ENCODE results near the gene XRCC4. TPM values are rescaled to one million over a fixed set of nuclear protein-coding genes. Genes with fewer than 3 reads are reported as not detected.

The XRCC4 gene
- total RNA-seq, 2 donors from 2014 or later = 12.3 to 13.4 TPM

DNA sequence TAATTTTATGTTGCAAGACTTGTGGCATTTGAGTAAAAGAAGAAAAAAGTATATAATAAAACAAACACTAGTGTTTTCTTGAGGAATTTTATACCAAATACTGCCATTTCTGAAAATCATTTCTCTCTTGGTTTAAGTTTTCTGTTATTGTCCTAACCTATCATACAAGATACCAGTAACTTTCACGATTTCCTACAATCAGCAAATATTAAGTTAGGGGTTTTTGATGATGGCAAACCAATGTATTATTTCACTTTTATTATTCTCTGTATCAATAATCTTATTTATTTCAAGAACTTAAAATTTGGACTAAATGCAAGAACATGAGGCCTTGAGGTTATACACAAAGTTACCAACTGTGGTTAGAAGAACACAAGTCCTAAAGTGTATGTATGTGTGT is 285.2 kb downstream of the XRCC4 start:
- no peaks in the 10 kb centered on the region for H3K27me3 Mint-ChIP-seq (ENCODE audit: low read depth)
- H3K27ac Mint-ChIP-seq = no peak overlapping the region
- DNase-seq = no peak
- H3K4me1 Mint-ChIP-seq (ENCODE audit: low read depth) = no peaks in the 10 kb centered on the region
- H3K36me3 Mint-ChIP-seq (ENCODE audit: insufficient read depth in 2 of 2) = no peaks in the 10 kb centered on the region
- H3K4me3 Mint-ChIP-seq = no peak overlapping the region
- H3K9me3 Mint-ChIP-seq = peaks cover 0 to 4% of the 10 kb centered on the region in 2 donors
- ATAC-seq (replicated peaks in 1 of 2) = no peak

- no peaks in the 10 kb centered on the region for H3K4me1 Mint-ChIP-seq (ENCODE audit: low read depth)
- no peaks in the 10 kb centered on the region for H3K27me3 Mint-ChIP-seq (ENCODE audit: low read depth)
- no peak overlapping the region for H3K4me3 Mint-ChIP-seq
- H3K9me3 Mint-ChIP-seq = peaks cover 0 to 4% of the 10 kb centered on the region in 2 donors
- no peak for ATAC-seq (replicated peaks in 1 of 2)
- H3K27ac Mint-ChIP-seq = no peak overlapping the region
- DNase-seq = no peak
- no peaks in the 10 kb centered on the region for H3K36me3 Mint-ChIP-seq (ENCODE audit: insufficient read depth in 2 of 2)
Observed at GRCh38 chr5:83363111-83363885, 286.0 kb downstream of the XRCC4 start.

- Mint-ChIP-seq H3K36me3 (ENCODE audit: insufficient read depth in 2 of 2) (no peaks in the 10 kb centered on the region), H3K27ac (no peak overlapping the region), H3K4me1 (ENCODE audit: low read depth) (no peaks in the 10 kb centered on the region), H3K9me3 (peaks cover 0 to 4% of the 10 kb centered on the region in 2 donors), H3K4me3 (no peak overlapping the region), H3K27me3 (ENCODE audit: low read depth) (no peaks in the 10 kb centered on the region)
- DNase-seq (no peak), ATAC-seq (replicated peaks in 1 of 2) (no peak)
Observed at GRCh38 chr5:83363886-83364275, 286.5 kb downstream of the XRCC4 start.

GRCh38 chr5:83364312-83365299 is 287.3 kb downstream of the XRCC4 start:
- no peak overlapping the region for H3K27ac Mint-ChIP-seq
- H3K4me3 Mint-ChIP-seq = no peak overlapping the region
- peaks cover 0 to 4% of the 10 kb centered on the region in 2 donors for H3K9me3 Mint-ChIP-seq
- H3K4me1 Mint-ChIP-seq (ENCODE audit: low read depth) = no peaks in the 10 kb centered on the region
- DNase-seq = no peak
- no peaks in the 10 kb centered on the region for H3K27me3 Mint-ChIP-seq (ENCODE audit: low read depth)
- no peak for ATAC-seq (replicated peaks in 1 of 2)
- no peaks in the 10 kb centered on the region for H3K36me3 Mint-ChIP-seq (ENCODE audit: insufficient read depth in 2 of 2)

- H3K4me1 Mint-ChIP-seq (ENCODE audit: low read depth) = no peaks in the 10 kb centered on the region
- DNase-seq = no peak
- no peaks in the 10 kb centered on the region for H3K27me3 Mint-ChIP-seq (ENCODE audit: low read depth)
- H3K27ac Mint-ChIP-seq = no peak overlapping the region
- H3K4me3 Mint-ChIP-seq = no peak overlapping the region
- no peaks in the 10 kb centered on the region for H3K36me3 Mint-ChIP-seq (ENCODE audit: insufficient read depth in 2 of 2)
- ATAC-seq (replicated peaks in 1 of 2) = no peak
- H3K9me3 Mint-ChIP-seq = no peaks in the 10 kb centered on the region
Observed at GRCh38 chr5:83368319-83368718, 291.0 kb downstream of the XRCC4 start.

- no peaks in the 10 kb centered on the region for H3K36me3 Mint-ChIP-seq (ENCODE audit: insufficient read depth in 2 of 2)
- ATAC-seq (replicated peaks in 1 of 2) (no peak), DNase-seq (no peak)
- no peaks in the 10 kb centered on the region for H3K4me1 Mint-ChIP-seq (ENCODE audit: low read depth)
- H3K27me3 Mint-ChIP-seq (ENCODE audit: low read depth) = no peaks in the 10 kb centered on the region
- H3K27ac Mint-ChIP-seq = no peak overlapping the region
- no peak overlapping the region for H3K4me3 Mint-ChIP-seq
- H3K9me3 Mint-ChIP-seq = no peaks in the 10 kb centered on the region
Observed at GRCh38 chr5:83368835-83369234, 291.5 kb downstream of the XRCC4 start.

DNA sequence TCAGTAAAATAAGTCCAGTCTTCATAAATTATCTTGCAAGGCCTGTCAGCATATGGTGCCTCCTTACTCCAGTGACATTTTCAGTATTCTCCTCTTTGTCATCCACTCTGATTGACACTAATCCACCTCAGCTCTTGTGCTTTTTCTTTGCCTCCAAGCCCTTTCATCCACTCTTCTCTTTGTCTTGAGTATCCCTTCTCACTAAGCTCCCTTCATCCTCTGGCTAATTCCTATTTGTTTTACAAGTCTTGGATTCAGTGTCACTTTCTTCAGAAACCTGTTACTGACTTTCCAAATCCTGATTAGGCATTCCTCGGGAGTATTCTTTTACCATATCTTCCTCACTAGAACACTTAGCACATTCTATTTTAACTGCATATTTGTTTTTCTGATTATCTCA is 293.6 kb downstream of the XRCC4 start:
- Mint-ChIP-seq H3K27me3 (ENCODE audit: low read depth) (no peaks in the 10 kb centered on the region), H3K4me1 (ENCODE audit: low read depth) (no peaks in the 10 kb centered on the region), H3K4me3 (no peak overlapping the region), H3K36me3 (ENCODE audit: insufficient read depth in 2 of 2) (no peaks in the 10 kb centered on the region), H3K27ac (no peak overlapping the region), H3K9me3 (no peaks in the 10 kb centered on the region)
- DNase-seq (no peak), ATAC-seq (replicated peaks in 1 of 2) (no peak)

GRCh38 chr5:83371726-83372125 is 294.4 kb downstream of the XRCC4 start:
- Mint-ChIP-seq H3K4me3 (no peak overlapping the region), H3K27me3 (ENCODE audit: low read depth) (no peaks in the 10 kb centered on the region), H3K9me3 (no peaks in the 10 kb centered on the region), H3K36me3 (ENCODE audit: insufficient read depth in 2 of 2) (no peaks in the 10 kb centered on the region), H3K4me1 (ENCODE audit: low read depth) (no peaks in the 10 kb centered on the region), H3K27ac (no peak overlapping the region)
- DNase-seq (no peak), ATAC-seq (replicated peaks in 1 of 2) (no peak)

DNA sequence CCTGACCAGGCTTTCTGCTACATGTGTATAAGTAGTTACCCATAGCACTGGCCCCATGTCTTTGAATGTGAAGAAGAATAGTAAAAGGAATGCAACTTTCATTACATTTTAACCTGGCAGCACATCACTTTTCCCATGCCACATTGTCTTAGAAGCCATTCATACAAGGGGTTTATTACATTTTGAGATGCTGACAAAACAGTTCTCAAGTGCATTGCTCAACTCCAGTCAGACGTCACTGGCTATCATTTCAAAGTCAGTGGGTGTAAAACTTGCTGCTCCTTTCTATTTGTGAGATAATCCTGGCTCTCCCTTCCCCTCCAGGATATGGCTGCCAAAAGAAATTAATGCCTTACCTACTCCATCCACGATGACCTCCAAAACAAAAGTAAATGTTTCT is 297.2 kb downstream of the XRCC4 start:
- Mint-ChIP-seq H3K36me3 (ENCODE audit: insufficient read depth in 2 of 2) (no peaks in the 10 kb centered on the region), H3K9me3 (no peaks in the 10 kb centered on the region), H3K4me1 (ENCODE audit: low read depth) (no peaks in the 10 kb centered on the region), H3K27ac (no peak overlapping the region), H3K4me3 (no peak overlapping the region), H3K27me3 (ENCODE audit: low read depth) (no peaks in the 10 kb centered on the region)
- no peak for DNase-seq
- no peak for ATAC-seq (replicated peaks in 1 of 2)

GRCh38 chr5:83375049-83375745 is 297.9 kb downstream of the XRCC4 start:
- H3K27me3 Mint-ChIP-seq (ENCODE audit: low read depth) = no peaks in the 10 kb centered on the region
- no peak overlapping the region for H3K4me3 Mint-ChIP-seq
- ATAC-seq (replicated peaks in 1 of 2) (no peak), DNase-seq (no peak)
- H3K9me3 Mint-ChIP-seq = no peaks in the 10 kb centered on the region
- no peaks in the 10 kb centered on the region for H3K36me3 Mint-ChIP-seq (ENCODE audit: insufficient read depth in 2 of 2)
- H3K4me1 Mint-ChIP-seq (ENCODE audit: low read depth) = no peaks in the 10 kb centered on the region
- H3K27ac Mint-ChIP-seq = no peak overlapping the region

GRCh38 chr5:83376461-83376860 is 299.1 kb downstream of the XRCC4 start:
- no peaks in the 10 kb centered on the region for H3K4me1 Mint-ChIP-seq (ENCODE audit: low read depth)
- H3K27ac Mint-ChIP-seq = no peak overlapping the region
- H3K9me3 Mint-ChIP-seq = no peaks in the 10 kb centered on the region
- no peaks in the 10 kb centered on the region for H3K27me3 Mint-ChIP-seq (ENCODE audit: low read depth)
- DNase-seq (no peak), ATAC-seq (replicated peaks in 1 of 2) (no peak)
- H3K4me3 Mint-ChIP-seq = no peak overlapping the region
- no peaks in the 10 kb centered on the region for H3K36me3 Mint-ChIP-seq (ENCODE audit: insufficient read depth in 2 of 2)

GRCh38 chr5:83377131-83377865 is 300.0 kb downstream of the XRCC4 start:
- no peaks in the 10 kb centered on the region for H3K36me3 Mint-ChIP-seq (ENCODE audit: insufficient read depth in 2 of 2)
- H3K27ac Mint-ChIP-seq = no peak overlapping the region
- H3K9me3 Mint-ChIP-seq = peaks cover 0 to under 1% of the 10 kb centered on the region in 2 donors

More at GRCh38 chr5:83377131-83377865, 300.0 kb downstream of the XRCC4 start:
- ATAC-seq (replicated peaks in 1 of 2) = no peak
- DNase-seq = no peak
- no peak overlapping the region for H3K4me3 Mint-ChIP-seq
- no peaks in the 10 kb centered on the region for H3K27me3 Mint-ChIP-seq (ENCODE audit: low read depth)
- H3K4me1 Mint-ChIP-seq (ENCODE audit: low read depth) = no peaks in the 10 kb centered on the region

Data from activated T-cell treated with anti-CD3 and anti-CD28 coated beads, Interleukin-2, amount 50 U/mL, for 72 hours (primary cell).